Activated naive CD4-positive, alpha-beta T cell treated with anti-CD3 and anti-CD28 coated beads, Interleukin-2, amount 50 U/mL, for 16 hours (primary cell): ENCODE data around the gene DDX25.
"Not testable (repeated sequence)": the region's sequence is repeated elsewhere in the genome, so short reads cannot be mapped to it uniquely, and the experiment has no call there.

Experiments
- DNase-seq: peaks from one replicate; pipeline ENCODE4 v3.0.0-alpha.2; 2020

DDX25 gene

GRCh38 chr11:125910226-125910849 lies 6.0 kb downstream of the DDX25 start:
- no peak for DNase-seq

DNA sequence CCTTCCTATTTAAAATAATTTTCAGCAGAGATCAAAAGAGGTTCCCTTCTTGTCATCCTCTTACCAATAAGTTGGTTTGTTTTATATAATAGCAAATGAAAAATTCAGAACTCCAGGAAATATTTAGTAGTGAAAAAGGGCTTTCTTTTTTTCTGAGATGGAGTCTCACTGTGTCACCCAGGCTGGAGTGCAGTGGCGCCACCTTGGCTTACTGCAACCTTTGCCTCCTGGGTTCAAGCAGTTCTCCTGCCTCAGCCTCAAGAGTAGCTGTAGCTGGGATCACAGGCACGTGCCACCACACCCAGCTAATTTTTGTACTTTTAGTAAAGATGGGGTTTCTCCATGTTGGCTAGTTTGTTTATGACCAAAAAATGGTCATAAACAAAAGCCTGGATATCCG lies 10.3 kb downstream of the DDX25 start:
- not testable (repeated sequence) for DNase-seq

GRCh38 chr11:125916683-125917347 lies 12.5 kb downstream of the DDX25 start:
- DNase-seq = no peak

- DNase-seq = no peak
Observed at GRCh38 chr11:125918140-125918840, 14.0 kb downstream of the DDX25 start.

- DNase-seq = no peak
Observed at GRCh38 chr11:125921042-125921441, 16.7 kb downstream of the DDX25 start.

DNA sequence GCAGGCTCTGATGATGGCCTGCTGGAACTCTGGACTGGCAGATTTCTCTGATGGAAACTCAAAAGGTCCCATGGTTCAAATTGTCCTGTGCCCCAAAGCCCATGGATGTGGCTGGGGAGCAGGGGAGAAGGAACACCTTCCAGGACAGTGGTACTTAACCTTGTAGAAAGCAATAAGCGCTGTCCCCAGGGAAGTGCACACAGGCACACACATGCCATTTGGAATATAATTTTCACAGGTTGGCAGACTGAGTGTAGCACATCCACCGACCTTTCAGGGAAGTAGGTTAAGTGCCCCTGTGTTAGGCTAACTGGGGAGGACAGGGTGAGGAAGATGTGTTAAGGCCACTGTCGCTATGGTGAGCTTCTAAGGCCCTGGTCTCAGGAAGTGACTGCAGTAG lies 17.8 kb downstream of the DDX25 start:
- DNase-seq = no peak

DNA sequence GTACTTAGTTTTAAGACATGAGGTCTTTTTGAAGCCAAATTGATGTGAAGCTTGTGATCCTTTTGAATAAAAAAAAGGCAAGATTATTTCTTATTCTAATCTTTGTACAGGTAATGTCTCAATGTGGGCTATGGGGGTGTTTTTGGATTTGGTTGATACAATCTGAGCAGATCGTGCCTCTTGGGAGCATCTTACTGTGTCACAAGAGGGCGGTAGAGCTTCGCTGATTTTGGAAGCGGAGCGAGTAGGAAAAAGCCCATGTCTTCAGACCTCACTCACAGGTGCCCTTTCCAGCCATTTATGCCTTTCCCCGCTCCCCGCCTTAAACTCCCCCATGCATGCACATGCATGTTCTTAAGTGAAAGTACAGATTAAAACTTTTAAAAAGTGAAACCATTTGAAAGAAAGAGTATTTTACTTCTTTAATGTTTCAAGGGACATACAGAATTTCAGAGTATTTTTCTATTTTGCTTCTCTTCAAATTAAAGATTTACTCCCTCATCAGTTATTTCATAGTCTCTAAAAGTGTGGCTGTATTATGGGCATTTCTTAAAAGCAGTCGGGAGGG lies 18.8 kb downstream of the DDX25 start:
- peak; percentile 46 for DNase-seq

- DNase-seq = no peak
Observed at GRCh38 chr11:125923633-125924032, 19.3 kb downstream of the DDX25 start.

DNA sequence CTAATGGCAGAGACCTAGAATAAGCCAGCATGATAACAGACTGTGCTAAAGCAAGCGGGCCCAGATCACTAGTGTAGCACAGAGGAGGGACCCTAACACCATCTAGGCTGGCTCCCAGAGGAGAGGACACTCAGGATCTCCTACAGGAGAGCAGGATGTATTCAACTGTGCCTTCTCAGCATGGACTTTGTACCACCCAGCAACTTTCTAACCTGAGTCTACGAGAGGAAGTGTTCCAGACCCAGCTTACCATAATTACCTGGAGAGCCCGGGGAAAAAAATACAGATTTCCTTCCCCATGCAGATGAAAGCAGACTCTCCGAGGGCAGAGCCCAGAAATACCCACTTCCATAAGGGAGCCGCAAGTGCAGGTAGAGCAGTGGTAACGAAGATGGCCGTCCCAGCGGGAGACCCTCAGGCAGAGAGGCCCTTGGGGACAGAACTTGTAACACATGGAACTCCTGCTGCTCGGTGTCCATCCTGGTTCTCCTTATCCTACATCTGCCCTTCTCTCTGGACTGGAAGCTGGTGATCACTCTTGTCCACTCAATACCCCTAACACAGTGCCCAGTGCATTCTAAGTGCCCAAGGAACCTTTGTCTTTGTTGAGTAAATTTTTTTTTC lies 20.2 kb downstream of the DDX25 start:
- no peak for DNase-seq

DNA sequence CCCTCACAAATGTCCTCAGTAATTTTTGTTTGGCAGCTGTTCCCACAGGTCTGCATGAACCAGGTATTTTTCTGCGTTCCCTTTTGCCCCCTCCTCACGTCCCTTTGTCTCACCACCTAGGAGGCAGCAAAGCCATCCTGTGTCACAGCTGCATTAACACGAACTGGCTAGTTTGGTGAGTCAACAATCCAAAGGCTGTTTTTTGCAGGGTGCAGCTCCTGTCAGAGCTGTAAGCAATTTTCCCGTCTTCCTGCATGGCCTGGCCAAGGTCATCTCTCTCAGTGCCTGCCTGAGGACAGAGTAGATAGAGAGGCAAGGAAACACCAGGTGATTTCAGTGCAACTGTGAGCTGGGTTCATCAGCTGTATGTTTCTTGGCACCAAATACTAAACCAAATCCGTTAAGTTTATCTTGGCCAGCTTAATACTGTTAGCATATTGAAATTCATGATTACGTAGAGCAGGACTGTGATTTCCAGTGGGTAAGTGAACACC lies 21.0 kb downstream of the DDX25 start:
- DNase-seq = no peak

- no peak for DNase-seq
Observed at GRCh38 chr11:125925804-125926203, 21.5 kb downstream of the DDX25 start.

DNA sequence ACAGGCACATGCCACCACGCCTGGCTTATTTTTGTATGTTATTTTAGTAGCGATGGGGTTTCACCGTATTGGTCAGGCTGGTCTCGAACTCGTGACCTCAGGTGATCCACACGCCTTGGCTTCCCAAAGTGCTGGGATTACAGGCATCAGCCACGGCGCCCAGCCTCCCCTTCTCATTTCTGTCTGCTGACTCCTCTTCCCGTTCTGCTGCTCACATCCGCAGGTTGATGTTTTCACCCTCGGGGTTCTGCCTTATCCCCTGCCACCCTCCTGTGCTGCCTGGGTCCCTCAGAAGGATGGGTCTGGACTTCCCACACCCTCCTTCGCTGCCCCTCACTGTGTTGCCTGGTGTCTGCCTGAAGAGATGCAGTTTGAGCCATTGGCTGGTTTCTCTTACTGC lies 22.4 kb downstream of the DDX25 start:
- no peak for DNase-seq

- DNase-seq = no peak
Observed at GRCh38 chr11:125929445-125930075, 25.3 kb downstream of the DDX25 start.

DNA sequence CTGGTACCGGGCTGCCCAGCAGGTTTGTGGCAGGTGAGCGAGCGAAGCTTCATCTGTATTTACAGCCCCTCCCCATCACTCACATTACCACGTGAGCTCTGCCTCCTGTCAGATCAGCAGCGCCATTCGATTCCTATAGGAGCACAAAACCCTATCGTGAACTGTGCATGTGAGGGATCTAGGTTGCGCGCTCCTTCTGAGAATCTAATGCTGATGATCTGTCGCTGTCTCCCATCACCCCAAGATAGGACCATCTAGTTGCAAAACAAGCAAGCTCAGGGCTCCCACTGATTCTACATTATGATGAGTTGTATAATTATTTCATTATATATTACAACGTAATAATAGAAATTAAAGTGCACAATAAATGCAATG lies 25.8 kb downstream of the DDX25 start:
- no peak for DNase-seq

DNA sequence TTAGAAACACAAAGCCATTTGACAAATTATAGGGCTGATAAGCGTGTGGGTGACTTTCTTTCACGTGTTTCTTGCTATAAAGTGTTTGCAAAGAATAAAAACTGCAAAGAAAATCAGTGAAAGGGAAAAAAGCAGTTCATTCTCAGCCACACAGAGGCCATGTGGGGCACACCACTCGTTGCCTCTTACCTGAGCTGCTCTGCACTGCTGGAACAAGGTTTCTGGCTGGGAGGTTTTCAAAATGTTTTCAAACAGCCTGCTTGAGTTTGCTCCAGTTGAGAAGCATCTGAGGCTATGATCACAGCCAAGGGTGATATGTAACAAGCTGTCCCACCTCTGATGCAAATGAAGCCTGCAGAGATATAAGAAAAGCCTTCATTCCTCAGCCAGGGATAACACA lies 26.8 kb downstream of the DDX25 start:
- no peak for DNase-seq

DNA sequence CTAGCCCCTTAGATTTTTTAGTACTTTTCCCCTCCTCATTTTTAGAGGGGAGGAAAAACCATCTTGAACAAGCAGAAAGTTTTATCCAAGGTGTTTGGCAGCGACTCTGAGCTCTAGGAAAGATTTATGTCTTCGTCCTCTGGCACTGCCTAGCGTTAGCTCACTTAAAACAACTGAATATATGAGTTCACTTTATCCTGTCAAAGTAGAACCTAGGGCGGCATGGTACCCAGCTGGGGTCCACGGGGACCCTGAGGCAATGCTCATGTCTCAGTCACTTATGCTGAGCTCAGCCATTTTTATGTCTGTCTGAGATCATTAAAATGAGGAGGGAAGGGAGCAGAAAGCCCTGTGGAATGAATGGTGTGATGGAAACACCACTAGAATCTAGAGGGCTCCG lies 27.4 kb downstream of the DDX25 start:
- DNase-seq = no peak

- DNase-seq = no peak
Observed at GRCh38 chr11:125932301-125932700, 28.0 kb downstream of the DDX25 start.

DNA sequence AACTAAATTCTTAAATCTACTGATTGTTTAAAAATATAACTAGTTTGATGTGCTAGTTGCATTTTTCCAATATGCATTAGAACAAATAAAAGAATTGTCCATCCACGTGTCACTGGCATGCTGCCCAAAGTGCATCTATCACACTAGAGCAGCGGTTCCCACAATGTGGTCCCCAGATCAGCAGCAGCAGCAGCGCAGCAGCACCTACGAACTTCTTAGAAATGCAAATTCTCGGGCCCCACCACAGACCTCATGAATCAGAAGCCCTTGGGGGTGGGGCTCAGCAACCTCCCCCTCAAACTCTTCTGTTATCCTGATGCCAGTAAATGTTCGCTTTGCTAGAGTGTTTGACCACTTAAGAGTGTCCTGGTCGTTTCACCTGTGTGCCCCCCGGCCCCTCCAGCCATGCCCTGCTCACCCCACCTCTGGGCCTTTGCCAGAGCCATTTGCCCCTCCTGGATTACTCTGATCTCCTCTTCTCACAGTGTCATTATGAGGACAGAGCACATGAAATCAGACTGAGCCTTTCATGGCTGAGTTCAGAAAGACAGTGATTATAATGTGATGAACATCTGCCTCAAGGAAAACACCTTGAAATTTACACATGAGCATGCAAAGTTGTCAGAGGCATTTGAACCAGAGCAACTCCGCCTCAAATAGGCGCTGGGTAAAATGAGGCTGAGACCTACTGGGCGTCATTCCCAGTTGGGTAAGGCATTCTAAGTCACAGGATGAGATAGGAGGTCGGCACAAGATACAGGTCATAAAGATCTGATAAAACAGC lies 28.9 kb downstream of the DDX25 start:
- DNase-seq = no peak

DNA sequence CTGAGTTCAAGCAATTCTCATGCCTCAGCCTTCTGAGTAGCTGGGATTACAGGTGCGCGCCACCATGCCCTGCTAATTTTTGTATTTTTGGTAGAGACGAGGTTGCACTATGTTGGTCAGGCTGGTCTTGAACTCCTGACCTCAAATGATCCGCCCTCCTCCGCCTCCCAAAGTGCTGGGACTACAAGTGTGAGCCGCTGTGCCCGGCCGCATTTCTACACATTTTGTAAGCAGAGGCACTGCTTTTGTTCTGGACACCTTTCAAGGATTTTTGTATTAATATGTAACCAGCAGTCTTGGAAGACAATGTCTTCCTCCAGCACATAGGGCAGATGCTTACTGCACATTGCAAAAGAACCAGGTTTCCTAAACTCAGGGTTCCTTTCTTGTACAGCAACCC lies 30.2 kb downstream of the DDX25 start:
- DNase-seq = no peak

GRCh38 chr11:125935056-125935455 lies 30.7 kb downstream of the DDX25 start:
- no peak for DNase-seq

DNA sequence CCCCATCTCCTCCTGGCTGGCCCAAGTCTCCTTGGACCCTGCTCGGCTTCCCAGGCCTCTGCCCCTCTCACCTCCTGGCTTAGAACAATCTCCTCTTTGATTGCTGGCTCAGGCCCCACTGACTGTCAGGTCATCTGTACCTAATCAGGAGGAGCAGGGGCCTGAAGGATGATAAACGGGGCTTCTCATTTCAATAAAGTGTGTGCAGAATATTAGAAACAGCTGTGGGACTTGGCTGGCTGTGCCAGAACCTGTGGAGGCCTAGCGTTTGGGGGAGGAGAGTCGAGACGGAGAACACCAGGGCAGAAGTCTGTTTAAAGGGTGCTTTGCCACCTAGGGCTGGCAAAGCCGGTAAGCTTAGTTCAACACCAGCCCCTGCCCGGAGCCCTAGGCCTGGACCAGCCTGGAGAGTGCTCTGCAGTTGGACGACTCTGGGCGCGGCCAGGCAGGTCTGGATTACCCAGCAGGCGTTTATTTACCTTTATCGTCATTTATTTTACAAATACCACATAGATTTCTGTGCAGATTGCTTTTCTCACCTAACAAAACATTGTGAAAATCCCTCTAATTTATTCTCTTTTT lies 31.4 kb downstream of the DDX25 start:
- DNase-seq = no peak

GRCh38 chr11:125938418-125938817 lies 34.1 kb downstream of the DDX25 start:
- DNase-seq = no peak
